Heart right ventricle (tissue), 16 donors: ENCODE data around the gene BTBD2. TPM values are rescaled to one million over a fixed set of nuclear protein-coding genes. Genes with fewer than 3 reads are reported as not detected.
A peak's percentile ranks its signal among the peaks of the same experiment; 100 is the strongest.

Experiments used
- ATAC-seq, 8 donors: fragments of 200-7000 bp; cut with Tn5 transposase; one replicate each; pipeline ENCODE4 v1.9.1; 2020; ENCODE audit warnings: mild to moderate bottlenecking in 8 of 8, moderate library complexity in 8 of 8, moderate number of reproducible peaks in 1 of 8
- DNase-seq, 2 donors: peaks; one replicate each; pipeline ENCODE4 v3.0.0-alpha.2; 2020
- H3K27ac ChIP-seq, 10 donors: fragments of 200-600 bp; sonication (generic) in 2 of 10; one replicate each; pipeline versions ENCODE4 v1.5.0 to v1.8.0; 2020 to 2022; ENCODE audit warnings: mild to moderate bottlenecking in 3 of 10
- H3K27me3 ChIP-seq, 7 donors: fragments of 200-600 bp; one replicate each; pipeline ENCODE4 v1.8.0; 2021 to 2022; ENCODE audit warnings: mild to moderate bottlenecking in 2 of 7
- H3K36me3 ChIP-seq, 9 donors: fragments of 200-600 bp; sonication (generic) in 1 of 9; one replicate each; pipeline versions ENCODE4 v1.5.0 to v1.8.0; 2020 to 2022; ENCODE audit warnings: mild to moderate bottlenecking in 2 of 9
- H3K4me1 ChIP-seq, 9 donors: fragments of 200-600 bp; sonication (generic) in 1 of 9; one replicate each; pipeline versions ENCODE4 v1.5.0 to v1.8.0; 2020 to 2022; ENCODE audit warnings: mild to moderate bottlenecking in 4 of 9
- H3K4me3 ChIP-seq, 10 donors: fragments of 200-600 bp; sonication (generic) in 2 of 10; one replicate each; pipeline versions ENCODE4 v1.5.0 to v1.8.0; 2020 to 2022; ENCODE audit warnings: mild to moderate bottlenecking in 7 of 10, moderate library complexity in 2 of 10
- H3K9me3 ChIP-seq, 11 donors: fragments of 200-600 bp in 10 of 11; sonication (generic) in 2 of 11; one replicate each; pipeline versions ENCODE4 v1.5.0 to v1.8.0; 2013 to 2022; ENCODE audit warnings: mild to moderate bottlenecking in 2 of 11, control low read depth in 1 of 11, moderate library complexity in 1 of 11
- WGBS, 2 donors: extraction: QIAGEN DNeasy Blood & Tissue Kit; methylation state at CpG; one replicate each; pipeline ENCODE4 v1.1.7; 2013; ENCODE audit warnings: inconsistent platforms in 1 of 2; 5-methylcytosine and 5-hydroxymethylcytosine counted together
- intact Hi-C, 10 donors: fragments of 100-400 bp; cut with DNase I; formaldehyde crosslinking; loops; one replicate each; pipeline versions ENCODE4 v1.11.1 to v1.14.2; 2022
- polyA plus RNA-seq, 2 donors: library from polyadenylated mRNA; stranded (reverse); fragments of 200-250 nt; gene quantifications; one replicate each; pipeline ENCODE4 v1.2.3, GENCODE V29; 2013
- total RNA-seq, 10 donors: library from RNA; stranded (reverse); fragmentation: NEBNext Ultra II Directional in 3 of 10; extraction: Animal tissue kit (Norgen Biotek cat#: 25700) in 3 of 10; gene quantifications; one replicate each; pipeline versions ENCODE4 v1.2.1 to v1.2.4, GENCODE V29; 2021 to 2023
- TF ChIP-seq, protein P1 (sequence below), 9 donors: fragments of 200-600 bp; sonication (generic) in 2 of 9; IDR thresholded peaks; one replicate each; pipeline versions ENCODE4 v1.5.0 to v1.8.0; 2021 to 2022; ENCODE audit warnings: antibody characterized with exemption in 9 of 9, mild to moderate bottlenecking in 5 of 9, moderate library complexity in 1 of 9
- donor health status: Arrhythmogenic right ventricular cardiomyopathy.
- donor health status: ischemic (EF 13 %, LVEDD 7.1; RV severe dilation, severe dysfunction).
- donor health status: healthy with polysubstance abuse.
- donor health status: DM: no; HTN: yes; CAD: no.
- donor health status: DM: no; HTN: no; CAD: no.
- donor health status: ischemic (EF 25% LVEDD 6.9; RV normal size, moderate dysfunction).
- donor health status: ischemic (EF 25% LVEDD 5.7; RV mildly dilated, moderate dysfunction).
- donor health status: healthy.
- donor health status: DM: yes; HTN: yes; CAD: no.
- donor health status: Ischemic cardiomyopathy.
- donor health status: ischemic (EF 35%, LVEDD 5.7; RV mildly dilated, moderate dysfunction).
- donor health status: nonischemic (EF 11% LVEDD 7.7; RV severe dilation, severe dysfunction).
- donor health status: DM: yes; HTN: yes; CAD: no.
- donor health status: PGD.
- donor health status: ischemic (EF 29% LVEDD 5.4; RV normal size, mild dysfunction).
- donor health status: nonischemic (EF 23%, LVEDD 6.1; RV moderate dilation, normal function).

Gene BTBD2
- total and polyA plus RNA-seq, 12 donors = 42.8 to 70.4 (median 55.8) TPM

DNA sequence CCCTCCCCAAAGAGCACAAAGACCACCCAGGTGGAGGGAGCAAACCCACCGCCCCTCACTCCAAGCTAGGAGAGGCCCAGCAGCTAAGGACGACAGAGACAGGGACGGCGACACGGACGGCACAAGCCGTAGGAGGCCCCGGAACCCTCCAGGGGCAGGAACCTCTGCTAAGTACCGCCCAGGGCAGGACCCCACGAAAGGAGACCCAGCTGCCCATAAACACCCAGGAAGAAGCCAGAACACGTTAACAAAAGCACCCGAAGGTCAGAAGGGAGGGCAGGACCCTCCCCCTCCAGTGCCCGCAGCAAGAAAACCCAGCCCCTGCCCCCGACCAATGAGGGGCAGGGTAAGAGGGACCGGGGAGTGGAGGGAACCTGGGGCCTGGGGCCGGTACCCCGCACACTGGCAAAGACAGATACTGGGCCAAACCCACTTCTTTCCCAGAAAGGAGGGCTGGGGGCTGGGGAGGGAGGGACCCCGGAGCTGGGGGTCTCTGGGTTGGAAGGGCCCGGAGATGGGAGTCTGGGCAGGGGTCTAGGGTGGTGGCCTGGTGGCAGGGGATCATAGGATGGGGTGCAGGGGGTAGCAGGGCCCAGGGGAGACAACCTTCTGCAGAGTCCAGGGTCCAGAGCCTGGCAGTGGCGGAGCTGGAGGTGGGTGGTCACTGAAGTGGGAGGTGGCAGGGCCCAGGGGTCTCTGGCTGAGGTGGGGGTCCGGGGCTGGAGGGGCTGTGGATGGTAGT, 2.4 kb downstream of the BTBD2 start:
- Histone ChIP-seq H3K27ac (no peak overlapping the region), H3K36me3 (no peaks in the 10 kb centered on the region), H3K4me1 (peaks cover 4 to 16% (median 8%) of the 10 kb centered on the region in 9 donors), H3K9me3 (no peaks in the 10 kb centered on the region), H3K27me3 (no peaks in the 10 kb centered on the region), H3K4me3 (no peak overlapping the region)
- DNase-seq = no peak
- WGBS, 2 donors = 87 to 90% methylated on average over 21 of the region's 21 CpGs
- peak in 1 of 8 donors; percentile 5 for ATAC-seq
- TF ChIP-seq, protein P1, sequence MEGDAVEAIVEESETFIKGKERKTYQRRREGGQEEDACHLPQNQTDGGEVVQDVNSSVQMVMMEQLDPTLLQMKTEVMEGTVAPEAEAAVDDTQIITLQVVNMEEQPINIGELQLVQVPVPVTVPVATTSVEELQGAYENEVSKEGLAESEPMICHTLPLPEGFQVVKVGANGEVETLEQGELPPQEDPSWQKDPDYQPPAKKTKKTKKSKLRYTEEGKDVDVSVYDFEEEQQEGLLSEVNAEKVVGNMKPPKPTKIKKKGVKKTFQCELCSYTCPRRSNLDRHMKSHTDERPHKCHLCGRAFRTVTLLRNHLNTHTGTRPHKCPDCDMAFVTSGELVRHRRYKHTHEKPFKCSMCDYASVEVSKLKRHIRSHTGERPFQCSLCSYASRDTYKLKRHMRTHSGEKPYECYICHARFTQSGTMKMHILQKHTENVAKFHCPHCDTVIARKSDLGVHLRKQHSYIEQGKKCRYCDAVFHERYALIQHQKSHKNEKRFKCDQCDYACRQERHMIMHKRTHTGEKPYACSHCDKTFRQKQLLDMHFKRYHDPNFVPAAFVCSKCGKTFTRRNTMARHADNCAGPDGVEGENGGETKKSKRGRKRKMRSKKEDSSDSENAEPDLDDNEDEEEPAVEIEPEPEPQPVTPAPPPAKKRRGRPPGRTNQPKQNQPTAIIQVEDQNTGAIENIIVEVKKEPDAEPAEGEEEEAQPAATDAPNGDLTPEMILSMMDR (IDR thresholded peaks at IDR 0.05) = no peak
- intact Hi-C loops = no loop called here

DNA sequence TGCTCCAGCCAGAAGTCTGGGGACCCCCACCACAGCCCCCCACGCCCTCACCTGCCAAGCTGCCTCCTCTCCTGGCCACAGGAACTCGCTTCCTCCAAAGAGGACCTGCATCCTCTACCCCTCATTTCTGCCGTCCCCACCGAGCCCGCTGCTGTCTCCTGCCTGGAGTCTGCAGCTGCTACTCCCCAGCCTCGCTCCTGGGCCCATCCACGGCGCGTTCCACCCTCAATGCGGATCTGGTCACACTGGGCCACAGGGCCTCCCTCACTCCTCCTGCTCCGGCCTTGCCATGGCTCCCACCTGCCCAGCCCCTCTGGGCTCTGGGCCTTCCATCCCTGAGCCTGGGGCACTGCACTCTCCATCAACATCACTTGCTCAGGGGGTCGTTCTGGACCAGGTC, 4.3 kb downstream of the BTBD2 start:
- Histone ChIP-seq H3K4me1 (peaks cover under 1 to 11% (median 4%) of the 10 kb centered on the region in 9 donors), H3K27me3 (no peaks in the 10 kb centered on the region), H3K4me3 (no peak overlapping the region), H3K36me3 (no peaks in the 10 kb centered on the region), H3K9me3 (no peaks in the 10 kb centered on the region), H3K27ac (no peak overlapping the region)
- intact Hi-C loops = no loop called here
- WGBS, 2 donors = 95 to 96% methylated on average over 12 of the region's 12 CpGs
- DNase-seq (no peak), ATAC-seq (no peak)
- TF ChIP-seq, protein P1 (IDR thresholded peaks at IDR 0.05) = no peak

DNA sequence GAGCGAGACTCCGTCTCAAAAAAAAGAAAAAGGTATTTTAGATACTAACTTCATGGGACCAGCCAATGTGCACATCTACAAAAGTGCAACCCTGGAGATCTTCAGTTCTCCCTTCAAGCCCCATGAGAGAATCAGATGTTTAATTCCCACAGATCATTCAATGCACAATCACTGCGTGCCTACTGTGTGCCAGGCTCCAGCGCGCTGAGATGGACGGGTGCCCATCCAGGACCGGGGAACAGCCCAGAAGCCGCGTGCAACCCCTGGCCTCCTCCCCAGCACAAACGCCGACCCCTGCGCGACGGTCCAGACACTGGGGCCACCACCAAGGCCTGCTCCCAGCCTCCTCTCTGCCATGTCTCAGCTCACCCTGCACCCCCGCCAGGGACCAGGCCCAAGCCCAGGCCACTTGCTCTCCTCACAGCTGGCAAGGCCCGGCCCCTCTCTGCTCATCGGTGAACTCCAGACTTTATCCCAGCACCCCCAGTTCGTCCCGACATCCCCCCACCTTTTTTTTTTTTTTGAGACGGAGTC, 5.3 kb downstream of the BTBD2 start:
- no peak for DNase-seq
- Histone ChIP-seq H3K4me1 (peaks cover 0 to 9% (median 3%) of the 10 kb centered on the region in 9 donors), H3K9me3 (no peaks in the 10 kb centered on the region), H3K4me3 (no peak overlapping the region), H3K36me3 (no peaks in the 10 kb centered on the region), H3K27ac (no peak overlapping the region), H3K27me3 (no peaks in the 10 kb centered on the region)
- TF ChIP-seq, protein P1 (IDR thresholded peaks at IDR 0.05) = no peak
- no peak for ATAC-seq
- 93 to 94% methylated on average over 20 of the region's 20 CpGs for WGBS, 2 donors
- intact Hi-C loops = no loop called here

DNA sequence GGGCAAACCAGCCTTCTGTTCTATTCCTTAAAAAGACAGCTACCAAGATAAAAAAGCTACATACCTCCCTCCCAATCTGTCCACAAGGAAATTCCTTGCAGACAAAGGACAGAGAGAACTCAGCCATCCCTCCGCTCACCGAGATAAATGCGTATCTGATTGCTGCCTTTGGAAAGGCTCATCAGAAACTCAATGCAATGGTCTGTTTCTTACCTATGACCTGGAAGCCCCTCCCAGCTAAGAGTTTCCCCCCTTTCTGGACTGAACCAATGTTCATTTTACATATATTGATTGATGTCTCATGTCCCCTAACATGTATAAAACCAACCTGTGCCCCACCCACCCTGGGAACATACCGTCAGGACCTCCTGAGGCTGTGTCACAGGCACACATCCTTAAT, 11.6 kb downstream of the BTBD2 start:
- ATAC-seq (no peak), DNase-seq (no peak)
- intact Hi-C loops = no loop called here
- no peaks in the 10 kb centered on the region for H3K4me1 ChIP-seq
- no peak overlapping the region for H3K27ac ChIP-seq
- no peaks in the 10 kb centered on the region for H3K9me3 ChIP-seq
- 88 to 91% methylated on average over 4 of the region's 4 CpGs for WGBS, 2 donors
- H3K36me3 ChIP-seq = peaks cover 0 to 43% (median 7%) of the 10 kb centered on the region in 9 donors
- no peak overlapping the region for H3K4me3 ChIP-seq
- no peaks in the 10 kb centered on the region for H3K27me3 ChIP-seq
- TF ChIP-seq, protein P1 (IDR thresholded peaks at IDR 0.05) = no peak
